CD4-positive, alpha-beta T cell treated with Interleukin-1 beta for 1 hour (primary cell): Measurements from ENCODE around the gene DBNDD1.
A peak's percentile ranks its signal among the peaks of the same experiment; 100 is the strongest.

Source experiments
- DNase-seq, 2 donors: peaks; one replicate each; pipeline ENCODE4 v3.0.0-alpha.2; 2020 to 2022

Gene DBNDD1

GRCh38 chr16:90010676-90011507, 8.4 kb downstream of the DBNDD1 start:
- no peak for DNase-seq

DNA sequence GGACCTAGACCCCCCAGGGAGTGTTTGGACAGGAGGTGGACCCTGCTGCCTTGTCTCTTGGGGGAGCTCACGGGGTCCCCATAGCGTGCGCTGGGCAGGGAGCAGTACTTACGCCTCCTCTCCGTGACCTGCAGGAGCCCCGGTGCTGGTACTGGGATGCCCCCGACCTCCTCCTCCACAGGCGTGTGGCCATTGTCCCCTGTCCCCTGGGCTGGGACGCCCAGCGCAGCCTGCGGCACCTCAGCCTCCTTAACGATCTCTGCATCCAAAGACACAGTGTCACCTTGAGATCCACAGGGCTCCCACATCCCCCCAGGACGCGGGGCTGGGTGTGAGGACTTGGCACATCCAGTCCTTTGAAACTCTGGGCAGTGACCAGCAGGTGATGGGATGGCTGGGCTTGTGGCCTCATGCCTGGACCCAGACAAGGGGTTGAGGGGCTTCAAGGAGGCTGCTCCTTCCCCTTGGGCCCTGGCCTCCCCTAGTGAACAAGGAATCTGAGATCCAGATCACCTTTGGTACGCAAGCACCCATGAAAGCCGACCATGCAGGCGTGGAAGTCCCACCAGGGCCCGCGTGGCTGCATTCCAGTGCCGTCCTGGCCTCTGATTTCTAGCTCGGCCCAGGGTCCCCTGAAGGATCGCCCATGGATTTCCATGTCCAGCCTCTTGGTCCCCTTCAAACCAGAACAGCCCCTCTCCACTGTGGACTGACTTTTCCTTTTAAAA, 9.9 kb downstream of the DBNDD1 start:
- DNase-seq = no peak

DNA sequence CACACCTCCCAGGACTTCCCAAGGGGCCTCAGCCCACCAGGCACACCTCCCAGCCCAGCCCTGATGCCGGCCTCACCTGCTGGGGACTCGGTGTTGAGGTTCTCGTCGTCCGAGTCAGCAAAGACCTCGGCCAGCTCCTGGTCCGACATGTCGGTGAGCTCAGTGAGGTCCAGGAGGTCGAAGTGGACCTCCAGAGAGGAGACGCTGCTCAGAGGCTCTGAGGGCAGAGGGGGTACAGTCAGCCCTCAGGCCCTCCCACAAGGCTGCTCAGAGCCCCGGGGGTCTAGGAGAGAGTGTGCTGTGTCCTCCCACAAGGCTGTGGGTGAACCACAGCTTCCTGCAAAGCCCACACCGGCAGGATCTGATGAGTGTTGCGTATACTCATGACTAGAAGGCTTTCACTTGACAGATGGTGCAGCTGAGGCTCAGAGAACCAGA, 10.5 kb downstream of the DBNDD1 start:
- DNase-seq = peak; percentile 58 to 73

GRCh38 chr16:90007635-90008234, 11.5 kb downstream of the DBNDD1 start:
- DNase-seq = peak in 1 of 2 donors; percentile 51

DNA sequence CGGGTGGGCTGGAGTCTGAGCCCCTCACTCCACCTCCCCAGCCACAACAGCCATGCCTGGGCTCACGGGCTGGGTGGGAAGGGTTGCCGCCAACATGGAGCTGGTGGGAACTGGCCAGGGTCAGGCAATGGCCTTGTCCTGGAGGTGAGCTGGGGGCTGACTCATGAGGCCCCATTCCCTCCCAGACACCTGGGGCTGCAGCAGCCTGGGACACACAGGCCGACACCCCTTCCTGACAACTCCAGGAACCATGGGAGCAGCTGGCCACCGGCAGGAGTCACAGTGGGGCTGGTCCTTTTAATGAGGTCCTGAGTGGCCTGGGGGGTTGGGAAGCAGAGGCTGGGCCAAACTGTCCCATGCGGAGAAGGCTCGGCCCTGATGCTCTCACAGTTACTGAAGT, 12.2 kb downstream of the DBNDD1 start:
- DNase-seq = no peak

GRCh38 chr16:90005956-90006663, 13.1 kb downstream of the DBNDD1 start:
- DNase-seq = no peak

- no peak for DNase-seq
These were observed 14.7 kb downstream of the DBNDD1 start for GRCh38 chr16:90004577-90004976.

DNA sequence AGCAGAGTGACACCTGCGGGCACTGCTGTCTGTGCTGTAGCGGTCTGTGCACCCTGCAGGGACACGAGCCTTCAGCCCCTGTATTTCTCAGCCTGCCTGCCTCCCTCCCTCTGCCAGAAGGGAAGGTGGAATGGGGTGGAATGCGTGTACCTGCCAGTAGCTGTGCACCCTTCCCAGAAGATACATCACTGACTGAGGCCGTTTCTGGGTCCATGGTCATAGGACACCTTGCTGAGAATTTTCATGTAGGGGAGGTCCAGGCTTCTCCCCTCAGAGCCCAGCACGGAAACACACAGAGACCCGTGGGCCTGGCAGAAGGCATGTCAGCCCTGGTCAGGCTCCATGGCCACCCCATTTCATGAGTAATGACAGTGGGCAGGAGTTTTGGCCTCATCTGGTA, 16.5 kb downstream of the DBNDD1 start:
- DNase-seq = no peak

DNA sequence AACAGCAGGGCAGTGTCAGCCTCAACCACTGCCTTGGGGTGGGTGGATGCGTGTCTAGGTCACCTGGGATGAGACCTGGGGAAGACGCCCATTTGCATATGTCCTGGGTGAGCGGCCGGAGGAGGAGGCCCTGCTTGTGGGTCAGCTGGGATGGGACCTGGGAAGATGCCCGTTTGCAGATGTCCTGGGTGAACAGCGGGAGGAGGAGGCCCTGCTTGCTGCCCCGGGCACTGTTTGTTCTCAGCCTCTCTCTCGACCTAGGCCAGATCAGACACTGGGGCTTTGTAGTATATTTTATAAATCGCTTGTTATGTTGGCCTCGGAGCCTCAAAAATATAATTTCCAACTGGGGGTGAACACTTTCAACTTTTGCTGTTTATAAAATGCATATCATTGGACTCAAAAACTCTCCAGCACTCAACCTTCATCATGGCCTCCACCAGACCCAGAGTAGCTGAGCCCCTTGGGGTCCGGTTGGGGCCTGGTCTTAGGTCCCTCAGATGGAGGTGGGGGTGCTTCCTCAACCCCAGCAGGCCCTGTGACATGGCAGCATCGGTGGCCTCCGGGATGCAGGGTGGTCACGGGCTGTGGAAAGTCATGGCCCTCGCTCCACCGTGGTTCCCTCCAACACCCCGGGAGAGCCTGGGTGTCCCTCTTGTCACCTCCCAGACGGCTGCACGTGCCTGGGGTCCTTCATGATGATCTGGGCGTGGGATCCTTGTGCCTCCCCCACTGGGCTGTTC, 17.3 kb downstream of the DBNDD1 start:
- DNase-seq = no peak

GRCh38 chr16:90000733-90001427, 18.4 kb downstream of the DBNDD1 start:
- DNase-seq = no peak

DNA sequence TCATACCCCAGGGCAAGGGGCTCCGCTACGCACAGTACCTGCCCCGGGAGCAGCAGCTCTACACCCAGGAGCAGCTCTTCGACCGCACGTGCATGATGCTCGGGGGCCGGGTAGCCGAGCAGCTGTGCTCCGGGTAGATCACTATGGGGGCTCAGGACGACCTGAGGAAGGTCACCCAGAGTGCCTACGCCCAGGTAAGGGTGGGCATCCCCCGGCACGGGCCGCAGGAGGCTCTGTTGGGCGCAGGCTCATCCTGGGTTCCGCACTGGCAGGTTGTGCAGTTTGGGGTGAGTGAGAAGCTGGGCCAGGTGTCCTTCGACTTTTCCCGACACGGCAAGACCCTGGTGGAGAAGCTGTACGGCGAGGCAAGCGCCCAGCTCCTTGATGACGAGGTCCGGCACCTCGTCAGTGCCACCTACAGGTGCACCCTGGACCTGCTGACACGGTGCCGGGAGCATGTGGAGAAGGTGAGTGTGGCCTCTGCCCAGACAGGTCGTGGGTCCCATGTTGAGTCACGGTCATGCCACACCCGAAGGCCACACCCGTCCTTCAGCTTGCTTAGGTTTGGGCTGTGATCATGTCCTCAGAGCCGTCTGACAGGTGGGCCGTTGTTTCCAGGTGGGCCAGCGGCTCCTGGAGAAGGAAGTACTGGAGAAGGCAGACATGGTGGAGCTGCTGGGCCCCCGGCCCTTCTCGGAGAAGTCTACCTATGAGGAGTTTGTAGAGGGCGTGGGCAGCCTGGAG, 19.3 kb downstream of the DBNDD1 start:
- no peak for DNase-seq

- DNase-seq = no peak
These were observed 23.1 kb downstream of the DBNDD1 start for GRCh38 chr16:89996178-89996489.

DNA sequence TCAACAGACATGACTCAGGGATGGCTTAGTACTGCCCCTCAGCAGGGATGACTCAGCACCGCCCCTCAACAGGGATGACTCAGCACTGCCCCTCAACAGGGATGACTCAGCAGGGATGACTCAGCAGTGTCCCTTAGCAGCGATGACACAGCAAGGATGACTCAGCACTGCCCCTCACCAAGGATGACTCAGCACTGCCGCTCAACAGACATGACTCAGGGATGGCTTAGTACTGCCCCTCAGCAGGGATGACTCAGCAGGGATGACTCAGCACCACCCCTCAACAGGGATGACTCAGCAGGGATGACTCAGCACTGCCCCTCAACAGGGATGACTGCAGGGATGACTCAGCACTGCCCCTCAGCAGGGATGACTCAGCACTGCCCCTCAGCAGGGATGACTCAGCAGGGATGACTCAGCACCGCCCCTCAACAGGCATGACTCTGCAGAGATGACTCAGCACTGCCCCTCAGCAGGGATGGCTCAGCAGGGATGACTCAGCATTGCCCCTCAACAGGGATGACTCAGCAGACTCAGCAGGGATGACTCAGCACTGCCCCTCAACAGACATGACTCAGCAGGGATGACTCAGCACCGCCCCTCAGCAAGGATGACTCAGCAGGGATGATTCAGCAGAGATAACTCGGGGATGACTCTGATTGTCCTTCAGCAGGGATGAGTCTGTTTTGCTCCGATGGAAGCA, 23.6 kb downstream of the DBNDD1 start:
- peak; percentile 40 to 50 for DNase-seq

- DNase-seq = peak; percentile 30 to 39
These were observed 24.4 kb downstream of the DBNDD1 start for GRCh38 chr16:89994721-89995474.

GRCh38 chr16:89994389-89994720, 24.9 kb downstream of the DBNDD1 start:
- DNase-seq = no peak

DNA sequence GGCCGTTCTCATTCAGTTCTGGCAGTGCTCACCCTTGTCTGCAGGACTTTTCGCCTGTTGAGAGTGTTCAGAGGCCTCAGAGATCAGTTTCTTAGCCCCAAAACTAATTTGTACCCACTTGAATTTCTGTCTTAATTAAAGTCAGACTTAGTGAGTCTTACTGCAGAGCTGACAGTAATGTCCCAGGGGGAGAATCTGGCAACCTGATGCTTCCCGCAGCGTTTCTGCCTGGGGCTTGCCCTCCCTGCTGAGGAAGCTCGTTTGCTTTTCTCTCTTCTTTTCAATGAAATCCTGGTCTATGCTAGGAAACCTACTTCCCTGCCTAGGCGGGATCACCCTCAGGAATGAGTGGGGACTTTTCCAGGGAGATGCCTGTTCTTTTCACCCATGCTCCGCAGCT, 25.3 kb downstream of the DBNDD1 start:
- DNase-seq = no peak

DNA sequence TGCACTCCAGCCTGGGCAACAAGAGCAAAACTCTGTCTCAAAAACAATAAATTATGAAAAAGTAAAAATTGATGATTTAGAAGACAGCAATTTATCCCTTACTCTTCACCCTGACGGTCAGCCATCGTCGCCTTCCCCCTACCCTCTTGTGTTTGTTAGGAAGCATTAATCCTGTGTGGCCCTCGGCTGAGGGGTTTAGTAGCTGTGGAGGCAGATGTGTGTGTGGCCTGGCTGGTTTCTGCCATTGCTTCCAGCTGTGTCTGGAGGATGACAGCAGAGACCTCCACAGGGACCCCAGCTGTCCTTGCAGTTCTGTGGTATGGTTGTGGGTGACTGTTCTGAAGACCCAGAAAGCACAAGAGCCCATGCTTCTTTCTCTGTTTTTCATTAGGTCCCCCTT, 25.9 kb downstream of the DBNDD1 start:
- no peak for DNase-seq

- no peak for DNase-seq
These were observed 28.5 kb downstream of the DBNDD1 start for GRCh38 chr16:89990799-89991198.

DNA sequence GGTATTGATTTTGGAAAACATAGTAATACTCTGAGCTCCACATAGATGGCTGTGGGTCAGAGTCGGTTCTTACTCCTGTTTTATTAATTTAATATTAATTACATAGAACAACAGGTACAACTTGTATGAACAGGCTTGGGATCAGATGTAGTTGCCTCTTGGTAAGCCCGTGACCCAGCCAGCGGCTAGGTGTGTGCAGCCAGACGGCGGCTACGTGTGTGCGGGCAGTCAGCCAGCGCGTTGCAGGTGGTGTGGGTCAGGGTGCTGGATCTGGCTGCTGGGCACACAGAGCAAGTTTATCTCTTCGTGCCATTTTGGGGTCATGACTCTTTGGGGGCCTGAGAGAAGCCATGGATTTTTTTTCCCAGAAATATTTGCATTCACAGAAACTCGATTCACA, 30.3 kb downstream of the DBNDD1 start:
- no peak for DNase-seq

GRCh38 chr16:89987169-89987568, 32.1 kb downstream of the DBNDD1 start:
- DNase-seq = no peak
